ENCODE results near the gene TGOLN2.
"Not testable (repeated sequence)": the region's sequence is repeated elsewhere in the genome, so short reads cannot be mapped to it uniquely, and the experiment has no call there.

The TGOLN2 gene

GRCh38 chr2:85329181-85329651, 1.4 kb upstream of the TGOLN2 start:
- no peak for DNase-seq
- ATAC-seq (replicated peaks) = no peak
- peak overlapping the region in 1 of 2 donors; percentile 99 for H3K4me3 Mint-ChIP-seq
- peaks cover 29 to 42% of the 10 kb centered on the region in 2 donors for H3K4me1 Mint-ChIP-seq (ENCODE audit: low read depth in 2 of 2)
- peak overlapping the region; percentile 98 to 99 for H3K27ac Mint-ChIP-seq
- no peaks in the 10 kb centered on the region for H3K9me3 Mint-ChIP-seq
- peaks cover 44% of the 10 kb centered on the region for H3K36me3 Mint-ChIP-seq (ENCODE audit: insufficient read depth)
- peaks cover 6 to 8% of the 10 kb centered on the region in 2 donors for H3K27me3 Mint-ChIP-seq

GRCh38 chr2:85327160-85327821, 498 bp downstream of the TGOLN2 start:
- H3K36me3 Mint-ChIP-seq (ENCODE audit: insufficient read depth) = peaks cover 63% of the 10 kb centered on the region

GRCh38 chr2:85326406-85327159, 1.2 kb downstream of the TGOLN2 start:
- H3K4me1 Mint-ChIP-seq (ENCODE audit: low read depth in 2 of 2) = peaks cover 49 to 66% of the 10 kb centered on the region in 2 donors
- H3K9me3 Mint-ChIP-seq = no peaks in the 10 kb centered on the region
- H3K27me3 Mint-ChIP-seq = peaks cover 6 to 8% of the 10 kb centered on the region in 2 donors
- peak overlapping the region; percentile 99 for H3K4me3 Mint-ChIP-seq
- peak; percentile 33 to 41 (median 37) for DNase-seq
- H3K27ac Mint-ChIP-seq = peak overlapping the region; percentile 98 to 99
- peaks cover 70% of the 10 kb centered on the region for H3K36me3 Mint-ChIP-seq (ENCODE audit: insufficient read depth)
- peak; percentile 23 for ATAC-seq (replicated peaks)

More at GRCh38 chr2:85327160-85327821, 498 bp downstream of the TGOLN2 start:
- Mint-ChIP-seq H3K27ac (peak overlapping the region; percentile 98 to 99), H3K9me3 (no peaks in the 10 kb centered on the region), H3K4me1 (ENCODE audit: low read depth in 2 of 2) (peaks cover 46 to 59% of the 10 kb centered on the region in 2 donors), H3K27me3 (peaks cover 6 to 8% of the 10 kb centered on the region in 2 donors), H3K4me3 (peak overlapping the region; percentile 99)
- peak; percentile 30 for ATAC-seq (replicated peaks)
- peak; percentile 42 to 59 (median 49) for DNase-seq

DNA sequence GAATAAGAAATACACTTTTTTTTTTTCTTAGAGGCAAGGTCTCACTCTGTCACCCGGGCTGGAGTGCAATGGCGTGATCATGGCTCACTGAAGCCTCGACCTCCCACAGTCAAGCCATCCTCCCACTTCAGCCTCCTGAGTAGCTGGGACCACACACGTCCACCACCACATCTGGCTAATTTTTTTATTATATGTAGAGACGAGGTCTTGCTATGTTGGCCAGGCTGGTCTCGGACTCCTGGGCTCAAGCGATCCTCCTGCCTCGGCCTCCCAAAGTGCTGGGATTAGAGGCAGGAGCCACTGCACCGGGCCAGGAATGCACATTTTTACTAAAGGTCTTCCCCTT, 2.4 kb downstream of the TGOLN2 start:
- Mint-ChIP-seq H3K27ac (peak overlapping the region; percentile 98 to 99), H3K4me3 (peak overlapping the region; percentile 99), H3K36me3 (ENCODE audit: insufficient read depth) (peaks cover 80% of the 10 kb centered on the region), H3K9me3 (no peaks in the 10 kb centered on the region), H3K27me3 (peaks cover under 1 to 6% of the 10 kb centered on the region in 2 donors), H3K4me1 (ENCODE audit: low read depth in 2 of 2) (peaks cover 56 to 71% of the 10 kb centered on the region in 2 donors)
- ATAC-seq (replicated peaks) = no peak
- DNase-seq = no peak

- no peaks in the 10 kb centered on the region for H3K9me3 Mint-ChIP-seq
- ATAC-seq (replicated peaks) (no peak), DNase-seq (no peak)
- H3K27me3 Mint-ChIP-seq = peaks cover 0 to 4% of the 10 kb centered on the region in 2 donors
- peaks cover 86% of the 10 kb centered on the region for H3K36me3 Mint-ChIP-seq (ENCODE audit: insufficient read depth)
- H3K27ac Mint-ChIP-seq = peak overlapping the region; percentile 98 to 99
- H3K4me3 Mint-ChIP-seq = peak overlapping the region; percentile 99
- H3K4me1 Mint-ChIP-seq (ENCODE audit: low read depth in 2 of 2) = peaks cover 60 to 77% of the 10 kb centered on the region in 2 donors
Observed at GRCh38 chr2:85324639-85325465, 2.9 kb downstream of the TGOLN2 start.

DNA sequence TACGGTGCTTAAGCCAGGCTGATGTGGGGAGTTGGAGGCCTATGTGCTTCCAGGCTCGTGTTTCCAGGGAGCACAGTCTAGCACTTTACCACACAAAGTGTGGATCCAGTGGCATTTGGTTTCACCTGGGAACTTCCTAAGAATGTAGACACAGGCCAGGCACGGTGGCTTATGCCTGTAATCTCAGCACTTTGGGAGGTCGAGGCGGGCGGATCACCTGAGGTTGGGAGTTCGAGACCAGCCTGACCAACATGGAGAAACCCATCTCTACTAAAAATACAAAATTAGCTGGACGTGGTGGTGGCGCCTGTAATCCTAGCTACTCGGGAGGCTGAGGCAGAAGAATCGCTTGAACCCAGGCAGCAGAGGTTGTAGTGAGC, 3.8 kb downstream of the TGOLN2 start:
- H3K27me3 Mint-ChIP-seq; DNase-seq; ATAC-seq (replicated peaks); H3K9me3 Mint-ChIP-seq: not testable (repeated sequence)
- peaks cover 95% of the 10 kb centered on the region for H3K36me3 Mint-ChIP-seq (ENCODE audit: insufficient read depth)
- H3K27ac Mint-ChIP-seq = peak overlapping the region; percentile 98 to 99
- H3K4me1 Mint-ChIP-seq (ENCODE audit: low read depth in 2 of 2) = peaks cover 67 to 86% of the 10 kb centered on the region in 2 donors
- H3K4me3 Mint-ChIP-seq = peak overlapping the region; percentile 99

DNA sequence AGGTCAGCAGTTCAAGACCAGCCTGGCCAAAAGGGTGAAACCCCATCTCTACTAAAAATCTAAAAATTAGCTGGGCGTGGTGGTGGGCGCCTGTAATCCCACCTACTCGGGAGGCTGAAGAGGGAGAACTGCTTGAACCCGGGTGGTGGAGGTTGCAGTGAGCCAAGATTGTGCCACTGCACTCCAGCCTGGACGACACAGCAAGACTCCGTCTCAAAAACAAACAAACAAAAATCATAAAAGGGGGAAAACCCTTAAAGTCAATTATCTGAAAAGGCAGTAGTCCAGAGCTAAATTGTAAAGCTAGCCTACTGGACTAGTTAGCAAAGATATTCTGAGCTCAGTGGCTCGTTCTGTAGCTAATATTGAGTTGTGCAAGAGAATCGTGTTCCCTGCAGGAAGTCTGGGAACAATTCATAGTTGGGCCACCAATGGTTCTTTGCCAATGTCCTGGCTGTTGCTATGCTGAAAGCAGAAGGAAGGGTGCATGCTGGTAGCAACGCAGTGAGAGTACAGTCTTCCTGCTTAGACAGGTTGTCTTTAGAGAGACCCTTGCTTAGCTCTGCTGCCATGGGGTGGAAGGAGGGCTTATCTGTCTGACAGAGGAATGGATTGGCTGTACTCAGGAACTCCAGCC, 4.3 kb downstream of the TGOLN2 start:
- Mint-ChIP-seq H3K9me3 (no peaks in the 10 kb centered on the region), H3K4me3 (peak overlapping the region; percentile 99), H3K36me3 (ENCODE audit: insufficient read depth) (peaks cover 99% of the 10 kb centered on the region), H3K27me3 (no peaks in the 10 kb centered on the region), H3K4me1 (ENCODE audit: low read depth in 2 of 2) (peaks cover 69 to 87% of the 10 kb centered on the region in 2 donors), H3K27ac (peak overlapping the region; percentile 98 to 99)
- DNase-seq (no peak), ATAC-seq (replicated peaks) (no peak)

DNA sequence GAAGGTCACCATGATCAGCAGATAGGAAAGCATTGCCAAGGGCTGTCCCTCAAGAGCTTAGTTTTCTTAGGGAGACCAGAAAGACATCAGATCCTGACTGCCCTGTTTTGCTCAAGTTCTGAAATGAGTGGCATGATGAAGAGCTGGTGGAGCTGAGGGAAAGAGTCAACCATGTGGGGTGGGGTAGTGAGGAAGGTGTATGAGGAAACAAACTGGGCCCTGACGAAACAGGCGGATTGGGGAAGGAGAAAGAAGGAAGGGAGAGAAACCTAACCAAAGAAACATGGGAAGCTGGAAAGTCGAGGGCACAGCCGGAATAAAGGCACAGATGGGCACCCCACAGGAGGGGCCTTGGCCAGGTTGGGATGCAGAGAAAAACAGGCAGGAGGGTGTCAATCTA, 8.0 kb downstream of the TGOLN2 start:
- Mint-ChIP-seq H3K36me3 (ENCODE audit: insufficient read depth) (peaks cover 87% of the 10 kb centered on the region), H3K4me3 (peak overlapping the region; percentile 7 to 99), H3K4me1 (ENCODE audit: low read depth in 2 of 2) (peaks cover 55 to 71% of the 10 kb centered on the region in 2 donors), H3K27ac (peak overlapping the region; percentile 81 to 93), H3K27me3 (no peaks in the 10 kb centered on the region), H3K9me3 (no peaks in the 10 kb centered on the region)
- no peak for ATAC-seq (replicated peaks)
- no peak for DNase-seq

GRCh38 chr2:85318222-85319074, 9.3 kb downstream of the TGOLN2 start:
- DNase-seq = no peak
- Mint-ChIP-seq H3K4me1 (ENCODE audit: low read depth in 2 of 2) (peaks cover 50 to 58% of the 10 kb centered on the region in 2 donors), H3K36me3 (ENCODE audit: insufficient read depth) (peaks cover 86% of the 10 kb centered on the region), H3K27ac (peak overlapping the region; percentile 81 to 93), H3K4me3 (peak overlapping the region; percentile 7 to 99), H3K27me3 (no peaks in the 10 kb centered on the region), H3K9me3 (no peaks in the 10 kb centered on the region)
- peak; percentile 63 for ATAC-seq (replicated peaks)

DNA sequence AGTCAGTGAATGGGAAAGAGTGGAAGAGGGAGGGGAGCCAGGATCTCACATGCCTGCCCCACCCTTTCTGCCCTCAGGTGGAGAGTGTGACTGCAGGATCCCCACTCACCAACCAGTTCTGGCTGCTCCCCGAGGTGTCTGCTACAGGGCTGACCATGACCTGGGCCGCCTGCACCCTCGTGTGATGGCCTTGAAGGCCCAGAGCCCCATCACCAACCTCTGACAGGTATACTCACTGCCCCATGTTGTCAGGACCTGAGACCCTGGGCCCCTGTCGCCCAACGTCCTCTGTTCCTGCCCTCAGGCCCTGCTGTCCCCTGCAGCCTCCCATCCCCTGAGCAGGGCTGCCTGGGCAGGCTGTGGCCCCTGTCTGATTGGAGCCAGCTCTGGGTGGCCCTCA, 11.9 kb downstream of the TGOLN2 start:
- H3K4me3 Mint-ChIP-seq; H3K27me3 Mint-ChIP-seq; DNase-seq; H3K9me3 Mint-ChIP-seq; ATAC-seq (replicated peaks): not testable (repeated sequence)
- Mint-ChIP-seq H3K4me1 (ENCODE audit: low read depth in 2 of 2) (peaks cover 35% of the 10 kb centered on the region in 2 donors), H3K27ac (peak overlapping the region in 1 of 2 donors; percentile 78), H3K36me3 (ENCODE audit: insufficient read depth) (peaks cover 75% of the 10 kb centered on the region)

DNA sequence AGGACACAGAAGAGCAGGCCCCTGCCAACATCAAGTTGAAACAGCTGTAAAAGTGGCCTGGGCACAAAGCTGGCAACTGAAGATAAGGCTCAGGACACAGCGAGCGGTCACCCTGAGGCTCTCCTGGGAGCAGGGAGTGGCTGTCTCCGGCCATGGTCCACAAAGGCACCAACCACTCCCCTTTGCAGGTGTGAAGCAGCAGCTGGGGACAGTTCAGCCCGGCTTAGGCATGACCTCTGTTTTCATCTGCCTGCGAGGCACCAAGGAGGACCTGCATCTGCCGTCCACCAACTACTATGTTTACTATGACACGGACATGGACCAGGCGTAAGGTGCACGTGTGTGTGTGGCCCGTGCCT, 12.9 kb downstream of the TGOLN2 start:
- no peak overlapping the region for H3K4me3 Mint-ChIP-seq
- H3K9me3 Mint-ChIP-seq = no peaks in the 10 kb centered on the region
- DNase-seq (no peak), ATAC-seq (replicated peaks) (no peak)
- H3K36me3 Mint-ChIP-seq (ENCODE audit: insufficient read depth) = peaks cover 65% of the 10 kb centered on the region
- peak overlapping the region in 1 of 2 donors; percentile 78 for H3K27ac Mint-ChIP-seq
- H3K4me1 Mint-ChIP-seq (ENCODE audit: low read depth in 2 of 2) = peaks cover 29 to 31% of the 10 kb centered on the region in 2 donors
- no peaks in the 10 kb centered on the region for H3K27me3 Mint-ChIP-seq

GRCh38 chr2:85312404-85312803, 15.4 kb downstream of the TGOLN2 start:
- Mint-ChIP-seq H3K27ac (peak overlapping the region in 1 of 2 donors; percentile 38), H3K4me3 (no peak overlapping the region), H3K4me1 (ENCODE audit: low read depth in 2 of 2) (peaks cover 26 to 31% of the 10 kb centered on the region in 2 donors), H3K9me3 (no peaks in the 10 kb centered on the region), H3K27me3 (no peaks in the 10 kb centered on the region), H3K36me3 (ENCODE audit: insufficient read depth) (peaks cover 48% of the 10 kb centered on the region)
- no peak for DNase-seq
- ATAC-seq (replicated peaks) = no peak
